HG03442 (cell line): ENCODE data around the gene CRYBB3.

Experiments used
- ATAC-seq: cut with Tn5 transposase; IDR thresholded peaks from one replicate; pipeline ENCODE4 v1.9.1; 2021; ENCODE audit warnings: mild to moderate bottlenecking, moderate library complexity; ENCODE audit not compliant: unreplicated experiment

Gene CRYBB3

DNA sequence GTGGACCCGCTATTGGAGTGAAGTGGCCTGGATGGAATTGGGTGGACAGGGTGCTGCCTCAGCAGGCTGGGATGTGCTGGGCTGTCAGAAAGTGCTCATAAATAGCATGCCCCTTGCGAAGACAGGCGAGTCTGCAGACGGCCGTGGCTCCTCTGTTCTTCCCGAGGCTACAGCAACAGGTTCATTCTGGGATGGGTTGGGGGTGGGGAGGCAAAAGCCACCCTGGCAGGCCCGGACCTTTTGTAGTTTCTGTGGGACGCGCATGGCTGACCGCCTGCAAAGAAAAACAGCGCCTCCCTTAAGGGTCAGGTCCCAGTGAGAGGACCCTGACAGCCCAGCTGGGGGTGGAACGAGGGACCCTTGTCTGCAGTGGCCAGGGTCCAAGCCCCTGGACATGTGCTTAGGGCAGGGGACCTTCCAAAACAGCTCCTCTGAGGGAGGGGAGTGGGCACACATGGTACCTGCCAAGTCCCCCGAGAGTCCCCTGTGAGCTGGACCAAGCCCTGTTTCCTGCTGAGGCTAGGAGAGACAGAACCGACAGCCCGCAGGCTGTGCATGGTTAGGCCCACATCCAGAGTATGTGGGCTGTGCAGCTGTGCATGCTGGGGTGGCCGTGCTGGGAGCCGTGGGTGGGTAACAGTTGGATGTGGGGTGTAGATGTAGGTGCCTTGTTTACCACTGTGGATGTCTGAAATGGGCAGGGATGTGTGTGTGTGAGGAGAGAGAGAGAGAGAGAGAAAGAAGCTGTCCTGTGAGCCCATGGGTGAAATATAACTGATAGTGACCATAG, at the start of gene CRYBB3:
Gene CRYBB3, plus strand, starts transcription at position 128 of the 790 bp plus-strand sequence. CDS start 1,539 bp downstream, outside the sequence.
- no peak for ATAC-seq

DNA sequence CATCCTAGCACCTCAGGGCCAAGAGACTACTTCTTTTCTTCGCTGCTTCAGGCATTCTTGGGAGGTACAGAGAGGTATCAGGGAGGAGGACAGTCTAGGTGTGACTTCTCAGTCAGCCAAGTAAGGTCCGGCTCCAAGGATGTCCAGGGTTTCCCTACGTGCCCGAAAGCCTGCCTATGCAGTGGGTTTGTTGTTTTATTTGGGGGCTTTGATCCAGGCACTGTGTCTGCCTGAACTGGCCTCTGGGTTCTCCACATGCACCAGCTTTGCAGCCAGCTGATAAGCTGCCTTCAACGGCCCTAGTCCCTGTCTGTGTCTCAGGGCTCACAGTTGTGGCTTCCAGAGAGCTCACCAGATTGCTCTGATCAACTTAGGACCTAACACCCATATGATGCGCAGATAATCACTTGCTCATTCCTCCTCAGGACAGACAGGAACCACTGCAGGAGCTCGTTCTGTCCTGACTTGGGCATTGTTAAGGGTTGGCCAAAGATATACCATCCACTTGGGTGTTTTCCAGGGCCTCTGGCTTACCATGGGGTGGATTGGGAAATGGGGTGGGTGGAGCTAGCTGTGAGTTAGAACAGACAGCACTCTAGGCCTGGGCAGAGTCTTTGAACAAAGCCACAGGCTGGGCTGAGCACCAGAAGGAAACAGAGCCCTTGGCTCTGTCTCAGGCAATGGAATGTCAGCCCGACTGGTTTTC, 45.5 kb upstream of the CRYBB3 start:
- ATAC-seq: no peak

DNA sequence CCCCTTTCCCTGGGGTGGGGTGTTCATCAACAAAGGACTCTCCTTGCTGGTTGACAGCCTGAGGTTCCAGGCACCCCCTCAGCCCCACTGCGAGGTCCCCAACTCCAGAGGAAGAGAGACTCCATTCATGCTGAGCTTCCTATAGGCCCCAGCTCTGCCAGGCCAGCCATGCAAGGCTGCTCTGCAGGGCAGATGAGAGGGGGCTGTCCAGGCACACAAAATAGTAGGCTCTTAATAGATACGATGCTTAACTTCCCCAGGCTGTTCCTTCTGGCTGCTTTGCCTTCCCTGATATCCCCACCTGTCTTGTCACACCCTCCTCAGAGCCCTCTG, 45.0 kb upstream of the CRYBB3 start:
- no peak for ATAC-seq

DNA sequence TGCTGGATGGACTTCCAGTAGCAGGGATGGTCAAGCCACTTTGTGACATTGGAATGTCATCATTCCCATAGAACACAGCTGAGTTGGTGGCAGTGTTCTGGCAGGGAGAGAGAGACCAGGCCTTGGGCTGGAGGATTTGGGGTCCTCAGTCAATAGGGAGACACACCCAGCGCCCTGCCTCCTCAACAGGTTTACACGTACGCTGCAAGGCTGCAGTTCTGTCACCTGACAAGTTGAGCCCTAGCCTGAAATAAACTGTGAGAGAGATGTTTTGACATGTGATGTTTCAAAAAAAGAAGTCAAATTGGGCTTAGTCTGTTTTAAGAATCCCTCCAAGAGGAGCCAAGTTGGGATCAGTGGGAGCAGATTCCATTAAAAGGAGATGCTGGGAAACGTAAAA, 42.9 kb upstream of the CRYBB3 start:
- no peak for ATAC-seq

DNA sequence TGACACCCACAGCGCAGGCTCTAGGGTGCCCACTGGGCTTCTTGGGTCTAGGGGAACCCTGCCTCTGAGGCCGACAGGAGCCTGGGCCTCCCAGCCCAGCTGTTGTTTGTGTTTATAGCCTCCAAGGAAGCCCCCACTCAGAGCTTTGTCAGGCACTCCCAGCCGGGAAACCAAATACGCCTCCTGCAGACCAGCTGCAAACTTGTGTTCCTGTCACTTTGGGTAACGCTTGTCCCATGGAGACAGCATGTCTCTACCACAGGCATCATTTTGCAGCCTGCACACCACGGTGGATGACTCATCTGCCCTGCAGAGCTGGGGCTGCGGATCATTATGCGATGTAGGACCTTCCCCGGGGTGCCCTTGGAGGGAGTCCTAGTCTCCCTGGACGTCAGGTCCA, 40.6 kb upstream of the CRYBB3 start:
- no peak for ATAC-seq

DNA sequence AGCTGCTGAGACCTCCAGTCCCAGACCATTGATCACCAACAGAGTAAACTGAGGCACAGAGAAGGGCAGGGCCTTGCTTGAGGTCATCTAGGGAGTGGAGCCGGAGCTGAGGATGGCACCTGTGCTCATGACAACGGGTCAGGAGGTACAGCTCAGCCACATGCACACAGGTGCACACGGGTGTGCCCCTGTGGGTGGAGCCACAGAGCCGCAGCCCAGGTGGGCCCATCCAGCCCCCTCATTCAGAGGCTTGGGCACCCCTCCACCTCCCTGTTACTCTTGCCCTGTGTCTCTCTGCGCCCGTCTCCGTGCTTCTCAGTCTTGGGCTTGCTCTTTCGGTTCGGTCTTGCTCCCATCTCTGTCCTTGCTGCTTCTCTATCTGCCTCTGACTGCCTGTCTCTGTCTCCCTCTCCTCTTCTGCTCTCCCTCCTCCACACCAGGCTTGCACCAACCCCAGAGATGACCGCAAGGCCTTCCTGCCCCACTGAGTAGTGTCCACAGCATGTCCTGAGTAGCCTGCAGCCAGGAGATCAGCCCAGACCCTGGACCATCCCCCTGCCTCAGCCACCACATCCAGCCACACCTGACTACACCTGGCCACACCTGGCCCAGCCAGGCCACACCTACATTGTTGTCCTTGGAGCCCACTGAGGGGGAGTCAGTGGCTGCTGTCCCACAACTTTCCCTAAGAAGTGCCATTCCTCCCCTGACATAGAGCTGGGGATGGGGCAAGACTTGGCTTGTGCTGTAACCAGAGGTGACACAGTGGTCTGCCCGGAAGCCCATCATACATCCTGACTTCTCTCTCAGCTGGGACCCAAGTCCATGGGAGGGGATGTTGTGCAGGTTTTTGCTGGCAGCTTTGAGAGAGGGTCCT, 39.3 kb upstream of the CRYBB3 start:
- no peak for ATAC-seq

DNA sequence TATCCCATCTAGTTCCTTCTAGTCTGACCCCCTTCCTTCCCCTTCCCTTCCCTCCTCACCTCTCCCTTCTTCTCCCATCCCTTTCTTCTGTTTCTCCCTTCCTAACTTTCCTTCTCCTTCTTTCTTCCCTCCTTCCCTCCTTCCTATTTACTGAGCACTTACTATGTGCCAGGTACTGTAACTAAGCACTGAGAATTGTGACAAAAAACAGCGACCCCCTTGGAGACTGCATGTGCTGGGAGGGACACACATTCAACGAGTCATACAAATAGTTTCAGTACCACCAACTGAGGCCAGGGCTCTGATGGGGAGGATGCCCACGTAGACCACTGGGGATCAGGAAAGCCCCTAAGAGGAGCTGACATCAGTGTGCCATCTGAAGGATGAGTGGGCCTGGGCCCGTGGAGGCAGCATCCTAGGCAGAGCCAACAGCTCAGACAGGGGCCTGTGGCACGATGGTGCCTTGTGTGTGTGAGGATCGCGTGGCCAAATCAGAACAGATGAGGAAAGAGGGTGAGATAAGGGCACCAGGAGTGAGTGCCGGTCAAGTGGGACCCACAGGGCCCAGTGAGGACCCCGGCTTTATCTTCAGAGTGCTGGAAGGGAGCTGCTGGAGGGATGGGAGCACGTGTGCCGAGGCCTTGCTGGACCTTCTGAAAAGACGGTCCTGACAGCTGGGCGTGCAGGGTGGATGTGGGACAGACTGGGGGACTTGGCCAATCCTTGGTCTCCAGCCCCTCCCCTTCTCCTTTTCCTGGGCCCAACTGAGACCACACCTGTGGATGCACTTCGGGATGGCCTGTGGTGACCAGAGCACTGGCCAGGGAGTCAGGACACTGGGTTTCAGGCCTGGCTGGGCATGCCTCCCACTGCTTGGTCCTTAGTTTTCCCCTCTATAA, 38.4 kb upstream of the CRYBB3 start:
- ATAC-seq: no peak

DNA sequence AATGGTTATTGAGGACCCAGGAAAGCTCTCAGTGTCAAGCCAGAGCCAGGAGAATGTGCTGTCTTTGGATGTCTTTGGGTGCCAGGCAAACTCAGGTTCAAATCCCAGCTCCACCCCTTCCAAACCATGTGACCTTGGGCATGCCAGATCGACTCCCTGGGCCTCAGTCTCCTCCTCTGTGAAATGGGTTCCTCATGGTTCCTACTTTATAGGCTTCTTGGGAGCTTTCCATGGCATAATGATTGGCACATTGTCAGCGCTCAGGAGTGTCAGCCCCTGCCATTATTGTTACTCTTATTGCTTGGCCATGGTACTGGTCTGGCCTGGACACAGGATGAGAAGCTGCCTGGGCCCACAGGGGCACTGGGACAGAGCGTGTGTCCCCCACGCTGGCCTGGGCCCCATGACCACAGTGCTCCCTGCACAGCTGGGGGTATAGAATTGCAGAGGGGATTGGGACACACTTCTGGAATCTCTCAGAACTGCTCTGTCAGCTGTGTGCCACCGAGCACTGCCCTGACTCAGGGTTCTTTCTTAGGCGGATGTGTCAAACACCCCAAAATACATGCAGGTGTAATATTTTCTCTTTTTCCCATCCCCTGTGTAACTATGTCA, 37.6 kb upstream of the CRYBB3 start:
- ATAC-seq: no peak

DNA sequence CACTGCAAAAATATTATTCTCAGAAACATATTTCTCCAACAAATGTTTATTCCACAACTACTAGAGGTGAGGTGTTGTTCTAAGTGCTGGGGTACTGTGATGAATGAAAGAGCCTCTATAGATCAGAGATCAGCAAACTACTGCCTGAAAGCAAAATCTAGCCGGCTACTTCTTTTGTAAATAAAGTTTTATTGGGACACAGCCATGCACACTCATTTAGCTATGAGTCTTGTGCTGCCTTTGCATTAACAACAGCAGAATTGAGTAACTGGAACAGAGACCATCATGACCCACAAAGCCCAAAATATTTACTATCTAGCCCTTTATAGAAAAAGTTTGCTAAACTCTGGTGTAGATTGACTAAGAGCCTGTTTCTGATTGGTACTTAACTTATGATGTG, 37.1 kb upstream of the CRYBB3 start:
- ATAC-seq: no peak

DNA sequence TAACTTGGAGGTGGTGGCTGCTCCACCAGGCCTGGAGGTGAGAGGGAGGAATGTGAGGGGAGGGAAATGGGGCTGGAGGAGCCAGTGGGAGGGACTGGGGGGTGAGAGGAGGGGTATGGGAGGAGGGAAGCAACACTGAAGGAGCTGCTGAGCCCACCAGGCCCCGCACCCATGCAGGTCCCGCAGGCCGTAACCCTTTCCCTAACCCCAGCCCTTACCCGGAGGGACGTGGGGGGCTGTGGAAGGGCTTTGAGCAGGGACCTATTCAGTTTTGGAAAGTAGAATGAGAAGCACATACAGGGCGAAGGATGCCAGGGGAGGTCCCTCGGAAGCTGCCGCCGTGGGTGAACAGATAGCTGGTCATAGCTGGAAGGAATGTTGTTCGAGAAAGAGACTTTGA, 33.9 kb upstream of the CRYBB3 start:
- no peak for ATAC-seq

DNA sequence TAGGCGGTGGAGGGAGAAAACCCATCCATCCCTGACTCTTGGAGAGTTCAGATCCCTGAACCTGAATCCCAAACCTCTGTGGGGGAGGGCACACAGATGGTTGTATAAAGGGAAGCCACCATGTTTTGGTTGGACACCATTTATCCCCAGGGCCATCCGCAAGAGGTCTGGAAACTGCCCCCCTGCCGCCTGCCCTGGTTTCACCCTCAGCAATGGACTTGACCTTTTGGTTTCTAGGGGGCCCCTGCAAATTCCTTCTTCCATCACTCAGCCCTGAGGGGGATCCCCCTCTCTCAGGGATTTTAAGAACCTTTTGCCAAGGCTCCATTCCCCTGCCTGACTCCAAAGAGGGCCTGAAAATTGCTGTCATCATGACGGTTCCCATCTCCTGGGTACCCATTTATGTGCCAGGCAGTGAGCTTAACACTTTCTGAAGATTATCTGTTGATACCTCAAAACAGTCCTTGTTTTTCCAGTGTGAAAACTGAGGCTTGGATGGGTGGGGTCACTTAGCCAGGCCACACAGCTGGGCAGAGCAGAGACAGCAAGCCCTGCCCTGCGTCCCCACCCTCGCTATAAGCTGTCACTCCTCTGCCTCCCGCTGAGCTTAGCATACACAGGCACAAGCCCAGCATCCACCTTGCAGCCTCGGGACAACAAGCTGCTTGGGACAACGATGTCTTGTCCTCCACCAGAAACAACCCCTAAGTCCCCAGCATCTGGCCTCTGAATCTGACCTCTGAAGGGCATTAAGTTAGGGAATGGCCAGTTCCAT, 33.2 kb upstream of the CRYBB3 start:
- no peak for ATAC-seq

DNA sequence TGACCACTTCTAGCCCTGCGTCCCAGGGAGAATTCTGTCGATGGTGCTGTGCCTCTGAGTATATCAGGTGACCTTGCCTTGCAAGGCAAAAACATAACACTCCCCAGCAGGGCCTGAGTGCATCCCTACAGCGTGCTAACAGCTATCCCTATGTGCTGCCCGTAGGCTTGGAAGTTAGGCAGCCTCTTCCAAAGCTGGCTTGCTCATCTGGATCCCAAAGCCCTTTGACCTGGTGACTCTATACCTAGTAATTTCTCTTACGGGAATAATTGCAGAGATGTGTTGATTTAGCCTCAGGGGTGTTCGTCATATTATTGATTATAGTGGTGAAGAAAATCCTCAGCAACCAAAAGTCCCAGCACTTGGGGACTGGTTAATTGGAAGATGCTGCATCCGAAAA, 32.6 kb upstream of the CRYBB3 start:
- no peak for ATAC-seq

DNA sequence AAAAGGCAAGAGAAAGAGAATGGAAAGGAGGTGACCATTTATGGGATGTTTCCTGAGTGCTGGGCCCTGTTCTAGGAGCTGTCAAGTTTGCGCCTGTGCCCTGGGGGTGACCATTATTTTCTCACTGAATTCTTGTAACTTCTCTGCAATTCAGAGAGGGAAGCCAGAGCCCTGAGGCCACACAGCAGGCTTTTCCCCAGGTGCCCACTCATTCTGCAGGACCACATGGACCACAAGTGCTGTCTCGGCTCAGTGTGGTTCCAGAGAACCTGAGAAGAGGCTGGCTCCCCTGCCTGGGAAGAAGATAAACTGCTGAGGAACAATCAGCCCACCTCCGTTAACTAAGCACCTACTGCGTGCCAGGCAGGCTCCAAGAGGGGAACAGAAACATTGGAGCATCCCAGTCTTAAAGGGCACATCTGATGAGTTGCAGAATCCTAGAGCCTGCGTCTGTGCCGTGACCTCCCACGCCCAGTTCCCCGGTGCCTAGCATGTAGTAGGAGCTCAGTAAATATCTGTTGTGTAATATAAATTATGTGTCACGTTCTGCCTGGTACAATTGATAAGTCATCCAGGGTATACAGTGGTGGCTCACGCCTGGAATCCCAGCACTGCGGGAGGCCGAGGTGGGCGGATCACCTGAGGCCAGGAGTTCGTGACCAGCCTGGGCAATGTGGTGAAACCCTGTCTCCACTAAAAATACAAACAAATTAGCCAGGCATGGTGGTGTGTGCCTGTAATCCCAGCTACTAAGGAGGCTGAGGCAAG, 31.6 kb upstream of the CRYBB3 start:
- ATAC-seq: no peak

DNA sequence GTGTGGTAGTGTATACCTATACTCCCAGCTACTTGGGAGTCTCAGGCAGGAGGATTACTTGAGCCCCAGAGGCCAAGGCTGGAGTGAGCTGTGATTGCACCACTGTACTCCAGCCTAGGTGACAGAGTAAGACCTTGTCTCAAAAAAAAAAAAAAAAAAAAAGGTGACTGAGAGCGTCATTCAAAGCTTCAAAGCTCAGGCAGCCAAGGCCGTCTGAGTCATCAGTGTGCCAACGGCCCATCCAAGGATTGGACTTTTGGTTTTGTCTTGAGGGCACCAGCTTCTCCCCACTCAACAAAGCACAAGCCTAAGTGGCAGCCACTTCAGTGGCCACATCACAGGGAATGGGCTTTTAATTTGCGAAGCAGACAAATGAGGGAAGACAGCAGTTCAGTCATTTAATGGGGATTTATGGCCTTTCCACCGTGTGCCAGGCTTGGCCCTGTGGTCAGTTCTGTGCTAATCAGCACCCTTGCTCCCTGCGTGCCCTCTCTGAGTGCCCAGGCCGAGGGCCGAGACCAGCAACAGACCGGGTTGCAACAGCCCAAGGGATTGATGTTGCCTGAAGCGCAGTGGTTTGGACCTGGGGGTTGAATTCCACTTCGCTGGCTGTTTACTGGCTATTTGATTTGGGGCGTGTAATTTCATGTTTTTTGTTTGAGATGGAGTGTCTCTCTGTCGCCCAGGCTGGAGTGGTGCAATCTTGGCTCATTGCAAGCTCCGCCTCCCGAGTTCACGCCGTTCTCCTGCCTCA, 30.2 kb upstream of the CRYBB3 start:
- no peak for ATAC-seq

DNA sequence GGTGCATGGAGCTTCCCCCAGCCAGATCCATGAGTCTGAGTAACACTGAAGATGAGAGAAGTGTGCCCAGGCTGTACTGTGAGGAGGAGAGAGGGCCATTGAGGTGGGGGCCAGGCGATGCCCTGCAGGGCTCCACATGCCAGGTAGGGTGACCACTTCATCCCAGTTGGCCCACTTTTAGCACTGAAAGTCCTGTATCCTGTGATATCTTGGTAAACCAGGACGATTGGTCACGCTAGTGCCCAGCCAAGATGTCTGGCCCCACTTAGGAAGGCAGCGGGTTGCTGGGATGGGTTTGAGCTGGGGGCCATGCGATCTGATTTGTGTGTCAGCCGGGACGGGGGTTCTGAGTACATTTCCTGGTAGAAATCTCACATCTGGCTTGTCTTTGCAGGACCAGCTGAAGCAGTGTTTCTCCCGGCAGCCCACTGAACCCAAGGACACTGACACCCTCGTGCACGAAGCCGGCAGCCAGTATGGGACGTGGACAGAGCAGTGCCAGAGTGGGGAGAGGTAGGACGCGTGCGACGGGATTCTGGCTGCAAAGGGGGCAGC, 29.2 kb upstream of the CRYBB3 start:
- ATAC-seq: no peak

DNA sequence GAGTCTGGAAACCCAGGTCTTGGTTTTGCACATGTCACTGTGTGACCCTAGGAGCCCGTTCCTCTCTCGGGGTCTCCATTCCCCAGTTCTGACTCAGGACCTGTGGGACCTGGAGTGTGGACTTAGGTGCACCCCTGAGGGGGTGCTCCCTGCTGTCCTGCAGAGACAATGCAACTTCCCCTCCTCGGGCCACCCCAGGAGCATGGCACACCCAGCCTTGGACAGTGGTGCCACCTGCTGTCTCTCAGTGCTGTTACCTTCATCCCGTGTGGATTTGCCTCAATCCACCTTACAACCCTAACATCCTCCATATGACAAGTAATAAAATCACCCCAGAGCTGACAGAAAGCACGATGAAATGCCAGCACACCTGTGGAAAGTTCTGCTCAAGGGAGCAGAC, 27.5 kb upstream of the CRYBB3 start:
- no peak for ATAC-seq

DNA sequence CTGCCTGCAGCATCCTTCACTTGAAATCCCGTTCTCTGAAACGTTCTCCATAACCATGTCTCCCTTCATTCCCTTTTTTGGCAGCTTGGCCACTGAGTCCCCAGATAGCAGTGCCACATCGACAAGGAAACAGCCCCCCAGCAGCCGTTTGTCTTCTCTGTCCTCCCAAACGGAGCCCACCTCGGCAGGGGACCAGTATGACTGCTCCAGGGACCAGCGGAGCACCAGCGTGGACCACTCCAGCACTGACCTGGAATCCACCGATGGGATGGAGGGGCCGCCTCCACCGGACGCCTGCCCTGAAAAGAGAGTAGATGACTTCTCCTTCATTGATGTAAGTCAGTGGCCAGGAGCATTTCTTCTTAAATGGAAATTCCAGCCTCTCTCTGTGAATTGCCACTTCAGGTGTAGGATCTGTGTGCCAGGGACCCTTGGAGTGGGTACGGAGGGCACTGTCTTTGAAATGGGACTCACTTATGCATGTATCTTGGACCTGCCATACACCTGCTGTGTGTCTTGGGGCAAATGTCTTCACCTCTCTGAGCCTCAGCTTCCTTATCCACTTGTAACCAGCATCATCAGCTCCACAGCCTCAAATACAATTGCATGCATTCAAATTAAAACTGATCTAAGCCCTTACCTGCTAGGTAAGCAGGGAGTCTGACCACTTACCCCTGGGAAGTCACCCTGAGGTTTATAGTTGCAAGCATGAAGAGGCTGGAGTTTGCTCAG, 25.3 kb upstream of the CRYBB3 start:
- ATAC-seq: no peak
